ENCODE measurements around the gene CORO7.

- no peak for TF ChIP-seq ZSCAN29 (IDR thresholded peaks at IDR 0.05)
- no peak for TF ChIP-seq POLR2G (IDR thresholded peaks at IDR 0.05; ENCODE audit: low read depth, low read length)
- TF ChIP-seq CEBPB (tag; IDR thresholded peaks at IDR 0.05): no peak
- TF ChIP-seq FOXM1 (IDR thresholded peaks at IDR 0.05; ENCODE audit: low read depth): no peak
- no peak for TF ChIP-seq FOXM1 (CRISPR knock-in tag; IDR thresholded peaks at IDR 0.05; ENCODE audit: low read depth)
- TF ChIP-seq STAT5A (IDR thresholded peaks at IDR 0.05; ENCODE audit: borderline replicate concordance, low read length): no peak
- no peak for TF ChIP-seq SMC3 (conservative IDR thresholded peaks at IDR 0.05; ENCODE audit: insufficient read depth, low read depth, low read length)
These were observed 84.3 kb downstream of the CORO7 start for GRCh38 chr16:4332083-4332482.

All from K562 (cell line).